ENCODE results near the gene MTA1.

- TF ChIP-seq POLR2A (IDR thresholded peaks at IDR 0.05; ENCODE audit: low read depth, low read length) (no peak), TAF1 (IDR thresholded peaks at IDR 0.05; ENCODE audit: low read depth, low read length) (no peak), POLR2AphosphoS5 (IDR thresholded peaks at IDR 0.05; ENCODE audit: low read depth, low read length) (no peak), POU2F2 (IDR thresholded peaks at IDR 0.05; ENCODE audit: low read depth, low read length) (no peak), PAX5 (IDR thresholded peaks at IDR 0.05; ENCODE audit: insufficient read depth, low read length, severe bottlenecking) (no peak)
These were observed 20.3 kb downstream of the MTA1 start for GRCh38 chr14:105439710-105440553.

Data from GM12891 (cell line).